HG03097 (cell line): ENCODE data around the gene SLC12A7.

Source experiments
- ATAC-seq: cut with Tn5 transposase; IDR thresholded peaks from one replicate; pipeline ENCODE4 v1.9.1; 2021; ENCODE audit not compliant: unreplicated experiment, low FRiP score

SLC12A7 gene

DNA sequence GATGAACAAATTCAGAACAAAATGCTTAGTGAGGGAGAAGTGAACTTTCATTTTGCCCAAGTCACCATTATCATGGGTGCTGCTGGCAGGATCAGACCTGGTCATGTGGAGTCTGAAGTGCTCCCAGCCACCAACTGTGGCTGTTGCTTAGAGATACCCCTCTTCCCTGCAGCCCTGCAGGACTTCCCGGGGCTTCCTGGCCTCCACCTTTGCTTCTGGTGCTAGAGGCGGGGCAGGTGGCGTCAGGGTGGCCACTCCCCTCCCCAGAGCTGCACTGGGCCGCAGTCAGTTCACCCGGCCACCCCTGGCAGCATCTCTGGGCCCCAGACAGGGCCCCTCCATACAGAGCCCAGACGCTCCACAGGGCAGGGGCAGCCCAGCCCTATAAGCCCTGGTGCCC, 30.0 kb upstream of the SLC12A7 start:
- no peak for ATAC-seq

DNA sequence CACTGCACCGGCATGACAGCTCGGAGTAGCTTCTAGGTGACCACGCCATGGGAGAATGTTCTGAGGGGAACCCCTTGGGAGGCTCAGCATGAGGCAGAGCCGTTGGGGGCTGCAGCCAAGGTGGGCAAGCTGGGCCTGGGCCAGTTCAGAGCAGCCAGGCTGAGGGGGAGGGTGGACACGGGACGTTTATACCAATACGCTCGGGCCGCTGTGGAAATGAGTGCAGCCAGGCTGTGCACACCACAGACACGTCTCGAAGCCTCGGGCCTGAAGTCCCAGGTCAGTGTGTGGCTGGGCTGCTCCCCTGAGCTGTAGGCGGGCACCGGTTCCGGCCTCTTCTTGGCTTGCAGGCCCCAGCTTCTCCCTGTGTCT, 28.9 kb upstream of the SLC12A7 start:
- ATAC-seq: no peak

DNA sequence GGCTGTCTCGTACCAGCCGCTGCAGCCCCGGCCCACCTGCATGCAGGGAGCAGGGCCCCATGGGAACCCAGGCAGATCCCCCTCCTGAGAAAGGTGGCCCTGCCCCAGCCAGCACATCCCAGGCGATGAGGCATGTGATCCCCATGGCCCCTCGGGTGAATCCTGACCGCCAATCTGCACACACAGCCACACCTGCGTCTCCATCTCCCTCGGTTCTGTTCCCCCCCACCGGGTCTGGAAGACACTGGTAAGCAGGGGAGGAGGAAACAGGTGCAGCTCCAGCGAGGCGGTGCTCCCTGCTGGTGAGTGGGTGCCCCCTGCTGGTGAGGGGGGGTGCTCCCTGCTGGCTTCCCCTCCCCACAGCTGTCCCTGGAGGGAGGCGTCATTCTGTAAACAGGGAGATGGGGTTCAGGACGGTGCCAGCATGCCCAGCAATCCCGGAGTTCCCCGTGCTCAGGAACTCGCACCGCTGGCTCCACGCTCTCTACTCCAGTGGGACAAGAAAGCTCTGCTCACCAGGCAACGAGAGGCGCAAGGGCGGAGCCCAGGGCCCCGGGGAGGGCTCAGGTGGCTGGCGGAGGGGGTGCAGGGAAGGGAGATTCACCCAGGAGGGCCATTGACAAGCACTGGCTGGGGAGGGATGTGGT, 28.4 kb upstream of the SLC12A7 start:
- ATAC-seq: no peak

DNA sequence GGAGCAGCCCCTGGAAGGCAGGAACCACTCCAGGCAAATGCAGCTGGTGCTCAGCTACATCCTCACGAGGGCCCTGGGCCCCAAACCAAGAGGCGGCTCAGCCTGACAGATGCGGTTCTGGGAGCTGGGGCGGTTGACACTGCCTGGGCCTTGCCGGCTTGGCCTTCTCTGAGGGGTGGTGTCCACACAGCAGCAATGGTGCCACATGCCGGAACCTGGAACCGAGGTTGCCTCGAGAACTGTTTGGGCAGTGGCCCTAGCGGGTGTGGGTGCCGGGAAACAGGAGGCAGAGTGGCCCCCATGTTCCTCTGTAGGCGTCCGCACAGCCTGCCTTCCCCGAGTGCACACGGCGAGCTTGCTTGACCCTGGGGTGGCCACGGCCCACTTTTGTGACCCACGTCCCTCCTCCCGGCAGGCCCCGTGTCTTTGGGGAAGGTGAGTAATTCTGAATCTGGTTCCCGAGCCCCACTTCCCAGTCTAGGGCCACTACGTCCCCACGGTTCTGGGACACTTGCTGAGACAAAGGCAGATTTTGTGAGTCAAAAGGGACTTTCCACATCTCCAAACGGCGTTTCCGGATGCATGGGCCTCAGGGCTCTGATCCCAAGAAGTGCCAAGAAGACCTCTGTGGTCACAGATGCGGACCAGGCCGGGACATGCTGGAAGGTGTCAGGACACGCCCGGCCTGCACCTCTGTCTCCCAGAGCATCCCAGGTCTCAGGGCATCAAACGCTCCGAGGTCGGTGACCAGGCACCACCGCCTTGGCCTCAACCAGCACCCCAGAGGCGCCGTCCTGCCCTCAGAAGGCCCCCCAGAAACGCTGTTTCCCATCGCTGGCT, 27.7 kb upstream of the SLC12A7 start:
- ATAC-seq: no peak

DNA sequence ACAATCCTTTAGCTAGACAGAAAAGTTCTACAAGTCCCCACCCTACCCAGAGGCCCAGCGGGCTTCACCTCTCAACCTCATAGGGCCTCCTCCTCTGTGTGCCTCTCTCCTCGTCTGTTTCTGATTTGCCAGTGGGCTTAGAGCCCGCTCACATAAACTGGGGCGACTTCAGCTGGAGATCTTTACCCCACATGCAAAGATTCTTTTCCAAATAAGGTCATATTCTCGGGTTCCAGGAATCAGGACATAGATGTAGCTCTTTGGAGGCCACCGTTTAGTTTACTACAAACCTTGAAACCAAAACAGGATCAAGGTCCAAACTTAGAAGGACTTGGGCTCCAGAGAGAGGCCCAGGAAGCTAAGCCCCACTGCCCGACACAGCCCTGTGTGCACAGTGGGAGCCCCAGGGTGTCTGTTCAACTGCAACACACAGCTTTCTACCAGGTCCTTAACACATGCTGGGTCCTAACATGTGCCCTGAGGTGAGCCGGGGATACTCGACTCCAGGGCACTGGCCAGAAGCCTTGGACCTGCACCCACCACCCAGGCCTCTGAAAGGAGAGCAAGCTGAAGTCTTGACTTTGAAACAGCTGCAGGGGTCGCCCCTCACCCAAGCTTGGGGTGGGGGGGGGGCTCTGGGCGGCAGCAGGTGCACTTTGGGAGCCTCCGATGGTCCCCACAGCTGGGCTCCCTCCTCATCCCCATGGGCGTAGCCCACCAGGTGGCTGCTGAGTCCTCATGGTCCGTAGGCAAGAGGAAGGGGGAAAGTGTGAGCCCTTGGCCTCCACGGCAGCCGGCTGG, 26.8 kb upstream of the SLC12A7 start:
- no peak for ATAC-seq

DNA sequence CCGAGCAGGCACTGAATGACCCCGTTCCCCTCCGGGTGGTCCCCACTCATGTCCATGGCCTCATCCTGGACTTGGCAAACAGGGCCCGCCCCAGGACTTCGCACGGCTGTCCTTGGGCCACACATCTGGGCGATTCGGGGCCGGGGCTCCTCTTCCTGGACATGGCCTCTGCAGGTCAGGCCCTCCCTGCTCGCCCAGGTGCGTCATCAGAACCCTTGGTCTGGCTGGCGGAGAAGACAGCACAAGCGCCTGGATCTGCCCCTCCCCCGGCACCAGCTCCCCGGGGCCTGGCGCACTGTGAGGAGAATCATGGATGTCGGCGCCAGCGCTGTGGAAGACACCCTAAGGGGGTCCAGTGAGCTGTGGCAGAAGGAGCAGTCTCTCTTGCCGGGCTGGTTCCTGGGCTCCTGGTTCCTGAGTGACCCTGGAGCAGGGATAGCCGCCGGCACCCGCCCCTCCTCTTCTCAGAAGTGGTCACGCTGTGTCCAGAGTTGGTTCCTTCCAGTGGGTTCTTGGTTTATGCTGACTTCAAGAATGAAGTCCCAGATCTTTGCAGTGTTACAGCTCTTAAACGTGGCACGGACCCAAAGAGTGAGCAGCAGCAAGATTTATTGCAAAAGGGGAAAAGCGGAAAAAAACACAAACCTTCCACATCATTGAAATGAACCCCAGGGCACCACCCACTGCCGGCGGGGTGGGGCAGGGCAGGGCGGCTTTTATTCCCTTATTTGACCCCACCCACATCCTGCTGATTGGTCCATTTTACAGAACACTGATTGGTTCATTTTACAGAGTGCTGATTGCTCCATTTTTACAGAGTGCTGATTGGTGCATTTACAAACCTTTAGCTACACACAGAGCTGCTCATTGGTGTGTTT, 25.9 kb upstream of the SLC12A7 start:
- no peak for ATAC-seq

DNA sequence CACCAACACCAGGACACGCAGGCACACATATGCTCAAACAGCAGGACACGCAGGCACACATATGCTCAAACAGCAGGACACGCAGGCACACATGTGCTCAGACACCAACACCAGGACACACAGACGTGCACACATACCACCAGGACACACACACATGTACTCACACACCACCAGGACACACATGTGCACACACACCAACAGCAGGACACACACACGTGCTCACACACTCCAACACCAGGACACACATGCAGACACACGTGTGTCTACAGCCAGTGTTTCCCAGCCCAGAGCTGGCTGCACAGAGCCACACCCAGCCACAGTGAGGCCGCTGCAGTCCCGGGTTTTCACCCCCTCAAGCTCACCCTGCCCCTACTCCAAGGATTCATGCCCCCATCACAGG, 25.0 kb upstream of the SLC12A7 start:
- ATAC-seq: no peak

DNA sequence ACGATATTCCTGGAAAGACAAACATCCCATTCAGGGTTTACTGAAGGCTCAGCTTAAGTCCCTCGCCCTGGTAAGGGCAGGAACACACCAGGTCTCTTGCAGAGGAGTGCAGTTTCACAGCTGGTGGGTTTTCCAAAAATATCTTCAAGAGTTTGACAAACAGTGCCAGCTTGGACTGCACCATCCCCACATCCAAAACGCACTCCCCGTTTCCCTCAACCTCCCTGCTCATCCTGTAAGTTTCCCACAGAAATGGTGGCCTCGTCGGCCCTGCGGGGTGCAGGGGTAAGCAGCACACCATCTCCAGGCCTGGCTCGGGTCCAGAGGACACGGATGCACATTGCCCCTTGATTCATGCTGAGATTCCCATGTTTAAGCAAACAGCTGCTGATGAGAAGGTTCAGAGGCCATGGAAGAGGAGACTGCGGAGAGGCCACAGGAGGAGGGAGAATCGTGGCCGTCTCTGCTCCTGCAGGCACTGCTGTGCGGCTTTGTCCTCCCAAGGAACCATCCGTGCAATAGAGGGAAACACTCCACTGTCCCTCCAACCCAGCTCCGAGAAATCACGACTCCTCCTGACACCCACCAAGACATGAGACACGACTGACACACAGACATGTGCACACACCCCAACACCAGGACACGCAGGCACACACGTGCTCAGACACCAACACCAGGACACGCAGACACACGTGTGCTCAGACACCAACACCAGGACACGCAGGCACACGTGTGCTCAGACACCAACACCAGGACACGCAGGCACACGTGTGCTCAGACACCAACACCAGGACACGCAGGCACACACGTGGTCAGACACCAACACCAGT, 24.0 kb upstream of the SLC12A7 start:
- ATAC-seq: no peak

DNA sequence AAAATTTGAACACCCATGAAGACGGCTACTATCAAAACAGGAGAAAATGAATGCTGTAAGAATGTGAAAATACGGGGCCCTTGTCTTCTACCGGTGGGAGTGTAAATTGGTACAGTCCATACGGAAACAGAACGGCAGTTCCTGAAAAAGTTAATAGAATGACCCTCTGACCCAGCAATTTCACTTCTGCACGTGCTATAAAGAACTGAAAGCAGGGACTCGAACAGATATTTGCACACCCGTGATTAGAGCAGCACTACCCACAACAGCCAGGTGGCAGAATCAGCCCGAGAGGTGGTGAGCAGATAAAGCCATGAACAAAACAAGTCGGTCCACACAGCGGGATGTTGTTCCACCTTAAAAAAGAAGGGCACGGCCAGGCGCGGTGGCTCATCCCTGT, 22.6 kb upstream of the SLC12A7 start:
- ATAC-seq: peak; percentile 72

DNA sequence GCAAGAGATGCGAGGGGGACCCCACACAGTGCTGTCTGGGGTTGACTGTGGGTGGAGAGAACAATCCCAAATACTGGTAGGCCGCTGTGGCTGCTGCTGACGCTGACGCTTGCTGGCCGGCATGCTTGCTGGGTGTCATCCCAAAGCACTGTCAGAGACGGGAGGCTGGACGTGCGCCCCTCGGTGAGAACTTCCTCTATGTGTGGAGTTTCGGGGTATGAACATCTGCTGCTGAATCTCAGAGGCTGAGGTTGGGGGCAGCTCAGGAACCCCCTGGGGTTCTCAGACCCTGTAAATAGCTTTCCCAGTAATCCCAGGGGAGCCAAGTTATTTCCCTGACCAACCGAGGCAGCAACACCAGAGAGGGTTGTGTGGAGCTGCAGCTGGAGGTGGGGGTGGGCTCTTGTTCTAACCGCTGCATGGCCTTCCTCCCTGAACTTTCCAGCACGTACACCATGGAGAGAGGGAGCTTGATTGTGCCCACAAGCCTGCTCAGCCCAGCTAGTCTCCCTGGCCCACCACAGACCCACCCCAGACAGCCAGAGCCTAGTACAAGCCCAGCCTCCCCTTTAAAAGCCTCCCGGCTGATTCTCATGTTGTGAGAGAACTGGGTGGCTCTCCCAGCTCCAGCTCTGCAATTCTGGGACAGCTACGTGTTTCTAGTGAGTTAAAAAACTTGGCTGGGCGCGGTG, 21.8 kb upstream of the SLC12A7 start:
- ATAC-seq: no peak

DNA sequence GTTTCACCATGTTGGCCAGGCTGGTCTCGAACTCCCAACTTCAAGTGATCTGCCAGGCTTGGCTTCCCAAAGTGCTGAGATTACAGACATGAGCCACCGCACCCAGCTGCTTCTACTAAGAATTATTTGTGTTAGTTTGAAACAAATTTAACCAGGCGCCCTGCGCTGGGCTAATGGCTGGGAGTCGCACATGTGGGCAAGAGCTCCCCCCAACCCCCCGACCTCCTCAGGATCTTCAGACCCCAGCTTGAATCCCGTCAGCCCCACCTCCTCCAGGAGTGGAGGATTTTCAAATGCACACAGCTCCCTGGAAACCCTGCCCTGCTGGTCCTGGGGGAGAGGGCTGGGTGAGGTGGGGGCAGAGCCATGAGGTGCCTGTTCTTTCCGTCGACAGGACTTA, 21.2 kb upstream of the SLC12A7 start:
- no peak for ATAC-seq

DNA sequence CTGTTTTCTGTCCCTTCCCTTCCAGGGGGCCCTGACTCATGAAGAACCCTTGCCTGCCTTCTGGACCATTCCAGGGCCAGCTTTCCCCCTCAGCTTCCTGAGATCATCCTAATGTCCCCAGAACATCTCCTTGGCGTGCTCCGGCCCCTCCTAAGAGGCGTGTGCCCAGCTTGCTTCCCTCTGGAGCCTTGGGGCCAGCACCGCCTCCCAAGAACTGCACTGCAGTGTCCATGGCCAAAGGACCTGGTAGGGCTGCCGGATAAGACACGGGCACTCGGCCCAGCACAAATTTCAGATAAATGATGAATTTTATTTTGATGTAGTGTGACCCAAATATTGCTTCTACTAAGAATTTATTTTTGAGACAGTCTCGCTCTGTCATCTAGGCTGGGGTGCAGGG, 20.7 kb upstream of the SLC12A7 start:
- no peak for ATAC-seq

DNA sequence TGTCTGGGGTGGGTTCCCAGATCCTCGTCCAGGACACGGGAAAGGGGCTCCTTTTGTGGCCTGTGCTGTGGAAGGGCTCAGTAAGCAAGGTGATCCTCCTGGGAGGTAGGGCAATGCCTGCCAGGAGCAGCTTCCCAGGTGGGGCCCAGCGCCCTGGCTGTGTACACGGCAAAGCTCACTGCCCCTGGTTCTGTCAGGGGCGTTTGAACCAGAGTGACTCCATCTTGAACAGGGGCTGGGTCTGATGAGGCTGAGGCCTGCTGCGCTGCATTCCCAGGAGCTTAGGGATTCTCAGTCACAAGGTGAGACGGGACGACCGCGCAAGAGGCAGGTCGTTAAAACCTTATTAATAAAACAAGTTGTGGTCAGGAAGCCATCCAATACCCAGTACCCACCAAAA, 19.9 kb upstream of the SLC12A7 start:
- ATAC-seq: no peak

DNA sequence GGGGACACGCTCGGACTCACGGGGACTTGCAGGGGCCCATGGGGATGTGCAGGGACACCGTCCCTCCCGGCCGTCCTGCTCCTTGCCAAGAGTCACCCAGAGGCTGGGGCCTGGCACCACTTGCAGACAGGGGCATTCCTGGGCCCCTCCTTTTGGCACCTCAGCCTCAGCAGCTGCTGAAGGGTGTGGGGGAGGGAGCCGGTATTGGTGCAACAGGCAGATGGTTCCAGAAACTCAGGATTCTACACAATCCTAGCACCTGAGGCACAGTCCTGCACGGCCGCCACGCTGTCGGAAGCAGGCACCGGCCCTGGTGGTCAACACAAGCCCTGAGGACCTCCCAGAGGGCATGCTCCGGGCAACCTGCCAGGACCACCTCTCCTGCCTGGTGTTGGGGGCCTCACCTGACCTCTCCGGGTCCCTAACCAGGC, 19.3 kb upstream of the SLC12A7 start:
- ATAC-seq: no peak

DNA sequence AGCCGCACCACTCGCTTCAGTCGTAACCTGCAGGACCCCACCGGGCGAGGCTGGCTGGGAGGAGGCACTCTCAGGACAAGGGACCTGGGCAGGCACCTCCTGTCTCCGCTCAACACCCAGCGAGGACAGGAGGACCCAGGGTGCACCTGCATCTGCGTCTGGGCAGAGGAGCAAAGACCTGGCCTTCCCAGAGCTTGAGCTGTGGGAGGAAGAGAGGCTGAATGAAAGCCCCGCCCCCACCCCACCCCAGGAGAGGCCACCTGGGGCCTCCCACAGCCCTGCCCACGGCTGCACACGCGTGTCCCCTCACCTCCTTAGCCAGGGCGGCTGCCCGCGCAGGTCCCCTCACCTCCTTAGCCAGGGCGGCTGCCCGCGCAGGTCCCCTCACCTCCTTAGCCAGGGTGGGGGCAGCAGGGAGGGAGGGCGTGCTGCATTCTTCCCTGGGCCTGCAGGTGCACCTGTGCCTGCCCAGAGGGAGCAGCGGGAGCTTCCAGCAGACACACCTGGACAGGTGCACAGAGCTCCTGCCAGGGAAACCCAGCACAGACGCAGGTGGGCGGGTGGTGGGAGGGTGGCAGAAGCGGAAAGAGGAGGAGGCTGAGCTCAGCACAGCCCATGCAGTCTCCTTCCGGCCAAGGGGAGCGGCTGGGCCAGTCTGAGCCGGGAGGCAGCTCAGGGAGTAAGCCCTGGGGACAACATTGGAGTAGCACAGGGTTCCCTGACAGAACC, 18.5 kb upstream of the SLC12A7 start:
- no peak for ATAC-seq

DNA sequence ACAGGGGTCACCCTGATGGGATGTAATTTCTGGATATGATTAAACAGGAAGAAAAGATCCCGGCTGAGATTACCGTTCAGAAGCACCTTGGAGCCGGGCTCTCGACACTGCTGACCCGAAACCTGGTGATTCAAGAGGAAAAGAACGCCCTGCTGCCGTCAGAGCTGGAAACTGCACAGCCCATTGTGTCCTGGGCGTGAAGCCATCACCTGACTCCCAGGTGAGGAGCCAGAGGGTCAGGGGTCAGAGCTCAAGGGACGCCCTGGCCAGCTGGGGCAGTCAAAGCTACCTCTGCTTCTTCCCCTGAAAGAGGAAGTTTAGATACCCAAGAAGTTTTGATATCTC, 17.8 kb upstream of the SLC12A7 start:
- ATAC-seq: no peak

DNA sequence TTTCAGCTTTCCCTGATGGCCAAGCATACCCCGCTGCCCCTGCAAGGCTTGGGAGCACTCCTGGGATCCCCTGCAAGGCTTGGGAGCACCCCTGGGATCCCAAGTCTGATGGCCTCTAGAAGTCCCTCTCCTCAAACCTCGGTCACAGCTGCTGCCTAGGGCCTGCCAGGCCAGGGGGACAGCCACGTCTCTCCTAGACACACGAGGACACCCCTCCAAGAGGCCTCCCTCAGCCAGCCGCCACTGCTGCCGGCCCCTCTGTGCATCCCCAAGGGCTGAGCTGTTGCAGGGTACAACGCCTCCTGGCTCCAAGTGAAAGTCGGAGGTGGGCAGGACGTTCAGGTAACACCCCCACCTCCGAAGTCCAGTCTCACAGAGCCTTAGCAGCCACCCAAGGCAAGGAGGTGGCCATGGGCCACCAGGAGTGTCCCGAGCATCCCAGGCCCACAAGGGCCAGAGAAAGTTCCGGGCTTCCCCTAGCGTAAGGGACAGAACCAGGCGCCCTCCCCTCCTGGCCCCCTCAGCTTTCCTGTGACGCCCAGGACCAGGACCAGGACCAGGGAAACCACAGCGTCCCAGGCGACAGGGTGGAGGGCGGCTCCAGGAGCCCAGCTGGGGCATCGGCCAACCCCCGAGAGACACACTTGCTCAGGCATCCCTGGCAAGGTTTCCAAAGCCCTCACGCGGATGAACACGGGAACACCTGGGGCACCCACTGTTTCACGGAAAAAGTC, 17.3 kb upstream of the SLC12A7 start:
- ATAC-seq: no peak
